A673 (cell line): ENCODE results near the gene TFDP3.

Experiments used
- CTCF ChIP-seq: fragments of 300-800, 200-600 bp; sonication (generic); conservative IDR thresholded peaks from 2 replicates; pipeline ENCODE4 v1.5.1; 2017; ENCODE audit warnings: low read depth, mild to moderate bottlenecking, antibody characterized with exemption, low read length, moderate library complexity, mixed read lengths
- EZH2 ChIP-seq: fragments of 200-600 bp; sonication (generic); IDR thresholded peaks from 2 replicates; pipeline ENCODE4 v1.6.1; 2017; ENCODE audit warnings: borderline replicate concordance, low read depth, mild to moderate bottlenecking, mixed read lengths, antibody characterized with exemption, low read length; ENCODE audit not compliant: poor library complexity, severe bottlenecking

DNA sequence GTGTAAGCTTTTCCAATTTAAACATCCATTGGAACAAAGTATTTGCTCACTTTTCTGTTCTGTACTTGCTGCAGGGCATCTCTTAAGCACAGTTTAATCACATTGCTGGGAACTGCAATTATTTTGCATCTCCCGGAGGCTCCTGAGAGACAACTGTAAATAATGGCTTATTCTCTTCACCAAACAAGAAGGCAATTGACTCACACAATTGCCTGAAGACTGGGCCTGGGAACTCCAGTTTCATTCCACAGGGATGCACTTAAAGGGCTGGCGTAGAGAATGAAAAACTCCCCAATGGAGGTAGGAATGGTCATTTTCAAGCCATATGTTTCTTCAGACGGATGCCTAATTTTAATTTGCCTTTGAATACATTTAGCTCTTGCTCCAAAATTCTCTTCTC, 29.5 kb downstream of the TFDP3 start:
- no peak for TF ChIP-seq CTCF
- TF ChIP-seq EZH2, result no peak
